Fibroblast of villous mesenchyme (primary cell): Measurements from ENCODE around the gene DRC3. TPM values are rescaled to one million over a fixed set of nuclear protein-coding genes. Genes with fewer than 3 reads are reported as not detected.
"Not testable (repeated sequence)": the region's sequence is repeated elsewhere in the genome, so short reads cannot be mapped to it uniquely, and the experiment has no call there.

Experiments
- DNase-seq: peaks from one replicate; pipeline ENCODE4 v3.0.0-alpha.2; 2010; ENCODE audit warnings: low read depth
- H3K4me3 ChIP-seq: 2 replicates; pipeline ENCODE4 v1.5.1; 2011; ENCODE audit warnings: low read depth, mild to moderate bottlenecking, low read length
- total RNA-seq: library from RNA; depleted of rRNA; stranded (reverse); fragments of >200 nt; gene quantifications from 2 replicates; pipeline ENCODE4 v1.2.3, GENCODE V29; 2012
- TF ChIP-seq, protein P1 (sequence below): IDR thresholded peaks from 2 replicates; pipeline ENCODE4 v1.5.1; 2012; ENCODE audit warnings: low read depth, mild to moderate bottlenecking, low read length; ENCODE audit not compliant: insufficient read depth

DRC3 gene
- total RNA-seq, 1 donor: under 0.01 TPM

DNA sequence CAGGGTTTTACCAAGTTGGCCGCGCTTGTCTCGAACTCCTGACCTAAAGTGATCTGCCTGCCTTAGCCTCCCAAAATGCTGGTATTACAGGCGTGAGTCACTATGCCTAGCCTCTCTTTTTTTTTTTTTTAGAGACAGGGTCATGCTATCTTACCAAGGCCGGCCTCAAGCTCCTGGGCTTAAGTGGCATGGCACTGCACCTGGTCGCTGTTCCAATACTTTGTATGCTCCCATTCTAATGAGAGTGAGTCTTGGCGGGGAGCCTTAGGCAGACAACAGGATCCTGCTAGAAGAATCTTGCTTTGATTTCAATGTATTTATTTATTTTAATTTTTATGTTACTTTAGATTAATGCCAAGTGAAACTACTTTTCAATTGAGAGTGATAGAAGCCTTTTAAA, 22.3 kb upstream of the DRC3 start:
- H3K4me3 ChIP-seq: no peak overlapping the region
- TF ChIP-seq, protein P1, sequence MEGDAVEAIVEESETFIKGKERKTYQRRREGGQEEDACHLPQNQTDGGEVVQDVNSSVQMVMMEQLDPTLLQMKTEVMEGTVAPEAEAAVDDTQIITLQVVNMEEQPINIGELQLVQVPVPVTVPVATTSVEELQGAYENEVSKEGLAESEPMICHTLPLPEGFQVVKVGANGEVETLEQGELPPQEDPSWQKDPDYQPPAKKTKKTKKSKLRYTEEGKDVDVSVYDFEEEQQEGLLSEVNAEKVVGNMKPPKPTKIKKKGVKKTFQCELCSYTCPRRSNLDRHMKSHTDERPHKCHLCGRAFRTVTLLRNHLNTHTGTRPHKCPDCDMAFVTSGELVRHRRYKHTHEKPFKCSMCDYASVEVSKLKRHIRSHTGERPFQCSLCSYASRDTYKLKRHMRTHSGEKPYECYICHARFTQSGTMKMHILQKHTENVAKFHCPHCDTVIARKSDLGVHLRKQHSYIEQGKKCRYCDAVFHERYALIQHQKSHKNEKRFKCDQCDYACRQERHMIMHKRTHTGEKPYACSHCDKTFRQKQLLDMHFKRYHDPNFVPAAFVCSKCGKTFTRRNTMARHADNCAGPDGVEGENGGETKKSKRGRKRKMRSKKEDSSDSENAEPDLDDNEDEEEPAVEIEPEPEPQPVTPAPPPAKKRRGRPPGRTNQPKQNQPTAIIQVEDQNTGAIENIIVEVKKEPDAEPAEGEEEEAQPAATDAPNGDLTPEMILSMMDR: no peak
- no peak for DNase-seq

DNA sequence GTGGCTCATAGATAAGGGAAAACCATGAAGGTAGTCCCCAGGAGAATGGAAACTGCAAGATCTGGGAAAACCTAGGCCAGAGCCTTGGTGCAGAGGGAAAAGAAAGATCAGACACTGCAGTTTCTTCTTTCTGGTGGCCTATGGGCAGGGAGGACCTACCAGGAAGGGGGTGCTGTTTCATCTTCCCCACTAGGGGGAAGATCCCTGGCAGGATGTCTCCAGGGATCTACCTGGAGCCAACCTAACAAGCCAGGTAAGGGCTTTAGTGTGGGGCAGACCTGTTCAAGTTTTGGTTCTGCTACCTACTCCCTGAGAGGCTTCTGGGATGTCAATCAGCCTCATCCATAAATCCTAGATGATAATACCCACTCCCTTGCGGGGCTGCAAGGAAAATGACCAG, 21.9 kb upstream of the DRC3 start:
- no peak for DNase-seq
- TF ChIP-seq, protein P1: peak; percentile 16
- no peak overlapping the region for H3K4me3 ChIP-seq

DNA sequence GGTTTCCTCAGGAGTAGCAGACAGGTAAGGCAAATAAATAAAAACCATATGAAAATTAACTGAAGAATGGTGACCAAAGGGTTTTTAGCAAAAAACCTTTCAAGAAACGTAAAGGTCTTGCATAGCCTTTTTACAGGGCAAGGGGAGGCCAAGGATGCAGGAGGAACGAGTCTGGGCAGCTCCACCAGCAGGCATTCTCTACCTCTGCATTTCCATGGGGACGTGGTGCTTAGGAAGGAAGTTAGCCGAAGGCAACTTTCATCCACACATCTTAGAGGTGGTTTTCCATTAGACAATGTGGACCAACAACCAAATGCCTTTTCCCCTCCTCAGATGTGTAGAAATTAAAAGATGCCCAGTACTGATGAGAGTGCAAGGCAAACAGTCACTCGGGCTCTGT, 21.1 kb upstream of the DRC3 start:
- no peak for DNase-seq
- H3K4me3 ChIP-seq: no peak overlapping the region
- TF ChIP-seq, protein P1: no peak

GRCh38 chr17:17952691-17953090, 20.0 kb upstream of the DRC3 start:
- no peak overlapping the region for H3K4me3 ChIP-seq
- DNase-seq: no peak
- TF ChIP-seq, protein P1: no peak

DNA sequence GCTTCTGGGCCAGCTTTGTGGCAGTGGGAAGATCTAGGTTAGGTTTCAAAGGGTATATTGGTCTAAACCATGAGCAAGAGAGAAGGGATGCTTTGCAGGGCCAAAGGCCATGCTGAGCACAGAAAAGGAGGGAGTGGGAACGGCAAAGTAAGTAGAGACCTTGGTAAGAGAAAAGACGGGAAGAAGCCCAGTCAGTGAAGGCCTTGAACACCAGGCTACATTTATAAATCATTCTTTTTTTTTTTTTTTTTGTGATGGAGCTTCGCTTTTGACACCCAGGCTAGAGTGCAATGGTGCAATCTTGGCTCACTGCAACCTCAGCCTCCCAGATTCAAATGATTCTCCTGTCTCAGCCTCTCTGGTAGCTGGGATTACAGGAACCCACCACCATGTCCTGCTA, 18.6 kb upstream of the DRC3 start:
- H3K4me3 ChIP-seq: no peak overlapping the region
- no peak for DNase-seq
- TF ChIP-seq, protein P1: no peak

DNA sequence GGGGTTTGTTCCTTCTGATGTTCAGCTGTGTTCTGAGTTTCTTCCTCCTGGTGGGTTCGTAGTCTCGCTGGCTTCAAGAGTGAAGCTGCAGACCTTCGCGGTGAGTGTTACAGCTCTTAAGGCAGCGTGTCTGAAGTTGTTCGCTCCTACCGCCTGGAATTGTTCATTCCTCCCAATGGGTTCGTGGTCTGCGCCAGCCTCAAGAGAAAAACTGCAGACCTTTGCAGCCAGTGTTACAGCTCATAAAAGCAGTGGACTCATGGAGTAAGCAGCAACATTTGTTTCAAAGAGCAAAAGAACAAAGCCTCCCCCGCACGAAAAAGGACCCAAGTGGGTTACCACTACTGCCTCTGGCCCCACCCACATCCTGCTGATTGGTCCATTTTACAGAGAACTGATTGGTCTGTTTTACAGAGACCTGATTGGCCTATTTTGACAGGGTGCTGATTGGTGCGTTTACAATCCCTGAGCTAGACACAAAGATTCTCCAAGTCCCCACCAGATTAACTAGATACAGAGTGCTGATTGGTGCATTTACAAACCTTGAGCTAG, 16.8 kb upstream of the DRC3 start:
- H3K4me3 ChIP-seq, DNase-seq: not testable (repeated sequence)

DNA sequence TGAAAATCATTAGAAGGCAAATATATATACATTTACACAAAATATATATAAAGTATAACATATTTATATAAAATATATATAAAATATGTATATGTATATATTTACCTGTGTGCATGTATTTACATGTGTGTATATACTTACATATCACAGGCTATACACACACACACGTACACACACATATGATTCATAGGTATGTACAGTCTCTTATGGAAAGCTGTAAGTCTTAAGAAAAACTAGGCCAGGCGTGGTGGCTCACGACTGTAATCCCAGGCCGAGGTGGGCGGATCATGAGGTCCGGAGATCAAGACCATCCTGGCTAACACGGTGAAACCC, 15.1 kb upstream of the DRC3 start:
- TF ChIP-seq, protein P1: no peak
- H3K4me3 ChIP-seq: no peak overlapping the region
- DNase-seq: no peak
